K562 (cell line): ENCODE measurements around the gene TNIP1. TPM values are rescaled to one million over a fixed set of nuclear protein-coding genes. Genes with fewer than 3 reads are reported as not detected.

Experiments used
- ATAC-seq: fragments of 200-7000 bp; cut with Tn5 transposase; 3 replicates; pipeline ENCODE4 v1.9.1; 2020; ENCODE audit warnings: moderate library complexity
- BruUV-seq: library from RNA; stranded (reverse); fragments of 400-500 nt; replicated peaks from 2 replicates; lab custom pipeline; 2021; lab: Mats Ljungman, UMichigan
- CTCF ChIA-PET: fragments of 300-600 bp; formaldehyde crosslinking; extraction: SDS; loops from one replicate; lab custom pipeline; 2021; ENCODE audit warnings: low intra/inter-chr PET ratio; lab: Yijun Ruan, JAX
- POLR2A ChIA-PET: fragments of 300-600, 350-650 bp; sonication (Branson Sonifier 250); formaldehyde crosslinking; extraction: SDS; loops from one replicate; lab custom pipeline; 2021; ENCODE audit warnings: antibody characterized with exemption, inconsistent platforms; lab: Yijun Ruan, JAX
- DNase-seq, 4 experiments: peaks; one replicate each; pipeline versions ENCODE4 v3.0.0 to v3.0.0-alpha.2; 2011 to 2018; ENCODE audit warnings: low spot score in 3 of 4, mixed read lengths in 3 of 4; ENCODE audit errors: extremely low read depth in 1 of 4
- FAIRE-seq: peaks from 2 replicates; lab custom pipeline; 2011; peaks lifted over from hg19 to GRCh38; lab: Jason Lieb, UNC
- H2AFZ ChIP-seq: 2 replicates; pipeline ENCODE4 v1.6.0; 2011; ENCODE audit warnings: low read depth, low read length, control low read depth, inconsistent platforms
- H3K27ac ChIP-seq: fragments of 200-600 bp; 3 replicates; pipeline ENCODE4 v1.8.0; 2011; ENCODE audit warnings: low read depth, mild to moderate bottlenecking, control low read depth, inconsistent platforms, low read length, moderate library complexity, mixed read lengths; ENCODE audit errors: extremely low read depth
- H3K27me3 ChIP-seq, 2 experiments: fragments of 300-600 bp in 1 of 2; 2 replicates in 1 of 2; 3 replicates in 1 of 2; pipeline versions ENCODE4 v1.6.0 to v1.8.0; 2011; ENCODE audit warnings: inconsistent platforms in 2 of 2, low read length in 2 of 2, mild to moderate bottlenecking in 1 of 2, mixed read lengths in 1 of 2, moderate library complexity in 1 of 2; ENCODE audit not compliant: control insufficient read depth in 2 of 2, insufficient read depth in 2 of 2
- H3K36me3 ChIP-seq: fragments of 300-600 bp; 3 replicates; pipeline ENCODE4 v1.8.0; 2011; ENCODE audit warnings: mild to moderate bottlenecking, low read length, inconsistent platforms; ENCODE audit not compliant: control insufficient read depth, insufficient read depth
- H3K4me1 ChIP-seq, 2 experiments: fragments of 200-600 bp in 1 of 2; replicated peaks in 1 of 2; 2 replicates in 1 of 2; 3 replicates in 1 of 2; pipeline versions ENCODE4 v1.5.1 to v1.8.0; 2011; ENCODE audit warnings: inconsistent platforms in 2 of 2, low read length in 2 of 2, mild to moderate bottlenecking in 1 of 2, mixed read lengths in 1 of 2, moderate library complexity in 1 of 2; ENCODE audit not compliant: control insufficient read depth in 2 of 2, insufficient read depth in 2 of 2
- H3K4me2 ChIP-seq: 2 replicates; pipeline ENCODE4 v1.6.1; 2011; ENCODE audit warnings: low read length, control low read depth, inconsistent platforms, mixed read lengths; ENCODE audit not compliant: insufficient read depth
- H3K4me3 ChIP-seq: fragments of 200-600 bp; sonication (generic), shearing (Covaris generic); 2 replicates; pipeline ENCODE4 v1.5.1; 2016; ENCODE audit warnings: control low read depth, inconsistent platforms
- H3K79me2 ChIP-seq: fragments of 200-600 bp; 3 replicates; pipeline ENCODE4 v1.8.0; 2011; ENCODE audit warnings: low read length, inconsistent platforms; ENCODE audit not compliant: control insufficient read depth, insufficient read depth
- H3K9ac ChIP-seq, 2 experiments: 2 replicates each; pipeline versions ENCODE4 v1.6.0 to v1.6.1; 2011; ENCODE audit warnings: low read depth in 2 of 2, low read length in 2 of 2, control low read depth in 1 of 2, inconsistent platforms in 1 of 2, mild to moderate bottlenecking in 1 of 2, mixed read lengths in 1 of 2; ENCODE audit not compliant: insufficient read depth in 1 of 2
- H3K9me1 ChIP-seq: one replicate; pipeline ENCODE4 v1.6.0; 2011; ENCODE audit warnings: inconsistent platforms, mild to moderate bottlenecking, low read length, moderate library complexity; ENCODE audit not compliant: control insufficient read depth, insufficient read depth
- H3K9me3 ChIP-seq: replicated peaks from 2 replicates; pipeline ENCODE4 v1.5.1; 2011; ENCODE audit warnings: low read depth, low read length, inconsistent platforms; ENCODE audit not compliant: control insufficient read depth, insufficient read depth
- H4K20me1 ChIP-seq: replicated peaks from 2 replicates; pipeline ENCODE4 v1.6.1; 2011; ENCODE audit warnings: low read length, inconsistent platforms, mixed read lengths; ENCODE audit not compliant: control insufficient read depth, insufficient read depth
- BCOR ChIP-seq: fragments of 450-650 bp; IDR thresholded peaks from 2 replicates; pipeline ENCODE4 v1.6.1; 2016
- GTF2A2 ChIP-seq: IDR thresholded peaks from 2 replicates; pipeline ENCODE4 v1.6.1; 2016; ENCODE audit warnings: mild to moderate bottlenecking, missing genetic modification characterization, missing compliant biosample characterization
- NFIC ChIP-seq: fragments of 450-650 bp; IDR thresholded peaks from 2 replicates; pipeline ENCODE4 v1.6.1; 2017; ENCODE audit warnings: mild to moderate bottlenecking, inconsistent platforms
- RBM25 ChIP-seq: fragments of 200-400 bp; formaldehyde crosslinking; IDR thresholded peaks from 2 replicates; pipeline ENCODE4 v1.6.1; 2018; ENCODE audit warnings: low read length, low read depth, moderate library complexity; ENCODE audit not compliant: severe bottlenecking
- ZFP36 ChIP-seq: fragments of 150-350 bp; IDR thresholded peaks from 2 replicates; pipeline ENCODE4 v1.6.1; 2018; ENCODE audit warnings: low read length, low read depth; ENCODE audit not compliant: partially characterized antibody
- WGBS: fragments of 100-300 bp; shearing (Covaris generic); methylation state at CpG from one replicate; pipeline ENCODE4 v1.1.6; 2016; ENCODE audit warnings: low coverage, mixed read lengths; ENCODE audit not compliant: insufficient coverage; ENCODE audit errors: missing lambda C conversion rate; 5-methylcytosine and 5-hydroxymethylcytosine counted together
- in situ Hi-C: fragments of 300-500 bp; cut with MboI; formaldehyde crosslinking; loops from 4 replicates; pipeline ENCODE4 v1.15.0; 2018; ENCODE audit warnings: inconsistent platforms, mixed read lengths
- intact Hi-C: fragments of 100-400 bp; cut with micrococcal nuclease; formaldehyde crosslinking; loops from 2 replicates; pipeline ENCODE4 v1.14.2; 2022
- polyA plus RNA-seq, 8 experiments: library from polyadenylated mRNA; depleted of rRNA in 4 of 8; stranded (reverse) in 5 of 8; unstranded in 3 of 8; fragments of >200 nt; fragmentation: Nextera tagmentation in 2 of 8; fragmentation: Illumina TruSeq in 1 of 8; extraction: Ambion mirVana in 2 of 8; extraction: Trizol in 1 of 8; gene quantifications; 2 replicates each; pipeline versions ENCODE4 v1.2.1 to v1.2.3, GENCODE V29; 2011 to 2014; ENCODE audit warnings: inconsistent platforms in 1 of 8, missing spikeins in 1 of 8
- total RNA-seq, 7 experiments: library from RNA; depleted of rRNA in 6 of 7; stranded (reverse); fragments of >200 nt in 6 of 7; fragmentation: Illumina TruSeq in 2 of 7; extraction: Trizol in 2 of 7; gene quantifications; 2 replicates each; pipeline versions ENCODE4 v1.2.1 to v1.2.3, GENCODE V29; 2011 to 2021; ENCODE audit warnings: low replicate concordance in 1 of 7

Gene TNIP1
- total and polyA plus RNA-seq, 9 of the 15 experiments (the other 6 are each of a cell fraction or from before 2014, with no cell fraction given) = 0.46 to 41.0 (median 24.6) TPM

- H3K36me3 ChIP-seq = no peaks in the 10 kb centered on the region
- no TSS peak for BruUV-seq
- no peak for DNase-seq
- H4K20me1 ChIP-seq = no peaks in the 10 kb centered on the region
- H3K27ac ChIP-seq = no peak overlapping the region
- in situ Hi-C loops = no loop called here
- H3K4me2 ChIP-seq = no peak overlapping the region
- ChIA-PET POLR2A (no interaction called here), CTCF (no interaction called here)
- ATAC-seq = no peak
- no peak overlapping the region for H3K9ac ChIP-seq
- no peak overlapping the region for H3K4me3 ChIP-seq
- no peaks in the 10 kb centered on the region for H3K79me2 ChIP-seq
- peaks cover 4 to 24% of the 10 kb centered on the region in 2 experiments; a peak in 4 of 5 replicates for H3K4me1 ChIP-seq
- no peak for FAIRE-seq
- H3K9me1 ChIP-seq = no peaks in the 10 kb centered on the region
- WGBS = 82% methylated on average over 5 of the region's 5 CpGs
- TF ChIP-seq ZFP36 (peak; percentile 59), GTF2A2 (tag) (no peak), RBM25 (peak; percentile 62), NFIC (no peak), BCOR (peak; percentile 72)
- intact Hi-C loops = no loop called here
- no peaks in the 10 kb centered on the region for H3K27me3 ChIP-seq
- no peaks in the 10 kb centered on the region for H3K9me3 ChIP-seq
- no peak overlapping the region; the same call in 1 of the 2 replicates for H2AFZ ChIP-seq
Observed at GRCh38 chr5:151006704-151007334, 74.0 kb downstream of the TNIP1 start.
